B cell (primary cell): ENCODE measurements around the gene PDZK1. TPM values are rescaled to one million over a fixed set of nuclear protein-coding genes. Genes with fewer than 3 reads are reported as not detected.

Experiments used
- ATAC-seq: fragments of 200-7000 bp; cut with Tn5 transposase; one replicate; pipeline ENCODE4 v1.10.0; 2021; ENCODE audit warnings: low read depth, mild to moderate bottlenecking, moderate number of reproducible peaks, moderate library complexity
- CTCF ChIA-PET: fragments of 350-600 bp; sonication (Branson Sonifier 250); formaldehyde crosslinking; loops from one replicate; lab custom pipeline; 2021; ENCODE audit warnings: antibody characterized with exemption, inconsistent platforms; lab: Charles Lee
- POLR2A ChIA-PET: fragments of 350-600 bp; sonication (Branson Sonifier 250); formaldehyde crosslinking; loops from one replicate; lab custom pipeline; 2021; ENCODE audit warnings: antibody characterized with exemption; lab: Charles Lee
- DNase-seq: peaks from one replicate; pipeline ENCODE4 v3.0.0; 2013
- H2AFZ ChIP-seq: 2 replicates; pipeline ENCODE4 v1.6.1; 2012; ENCODE audit warnings: mild to moderate bottlenecking, low read depth, low read length; ENCODE audit not compliant: insufficient read depth, poor library complexity, severe bottlenecking
- H3K27ac ChIP-seq, 2 donors: 1 replicate in 1 of 2; 2 replicates in 1 of 2; pipeline ENCODE4 v1.5.1; 2012 to 2013; ENCODE audit warnings: low read length in 2 of 2, mild to moderate bottlenecking in 2 of 2, moderate library complexity in 1 of 2
- H3K27me3 ChIP-seq, 4 experiments: fragments of 200-600 bp in 1 of 4; sonication (generic) in 1 of 4; replicated peaks in 1 of 4; 1 replicate in 2 of 4; 2 replicates in 2 of 4; pipeline versions ENCODE4 v1.6.1 to v1.7.0; 2013 to 2016; ENCODE audit warnings: low read length in 3 of 4, mild to moderate bottlenecking in 2 of 4, mixed read lengths in 1 of 4, moderate library complexity in 1 of 4; ENCODE audit not compliant: insufficient read depth in 4 of 4, control insufficient read depth in 3 of 4; ENCODE audit errors: control extremely low read depth in 1 of 4
- H3K36me3 ChIP-seq, 2 experiments: replicated peaks in 1 of 2; 1 replicate in 1 of 2; 2 replicates in 1 of 2; pipeline versions ENCODE4 v1.6.1 to v1.7.1; 2013; ENCODE audit warnings: low read length in 1 of 2; ENCODE audit not compliant: insufficient read depth in 2 of 2, control insufficient read depth in 1 of 2; ENCODE audit errors: control extremely low read depth in 1 of 2, extremely low read depth in 1 of 2
- H3K4me1 ChIP-seq, 2 donors: fragments of 200-600 bp in 1 of 2; sonication (generic) in 1 of 2; 1 replicate in 1 of 2; 2 replicates in 1 of 2; pipeline versions ENCODE4 v1.5.1 to v1.6.1; 2013 to 2017; ENCODE audit warnings: low read length in 2 of 2; ENCODE audit not compliant: control insufficient read depth in 2 of 2, insufficient read depth in 2 of 2
- H3K4me2 ChIP-seq: replicated peaks from 2 replicates; pipeline ENCODE3; 2012; ENCODE audit warnings: mild to moderate bottlenecking, low read depth, low read length; ENCODE audit not compliant: poor library complexity, severe bottlenecking
- H3K4me3 ChIP-seq, 5 experiments: fragments of 200-600 bp in 1 of 5; sonication (generic) in 1 of 5; 1 replicate in 3 of 5; 2 replicates in 2 of 5; pipeline versions ENCODE4 v1.5.1 to v1.7.0; 2011 to 2016; ENCODE audit warnings: low read length in 4 of 5, mild to moderate bottlenecking in 4 of 5, low read depth in 2 of 5, control low read depth in 1 of 5, moderate library complexity in 1 of 5; ENCODE audit not compliant: insufficient read depth in 1 of 5; ENCODE audit errors: control extremely low read depth in 1 of 5, extremely low read depth in 1 of 5
- H3K79me2 ChIP-seq: fragments of 200-600 bp; sonication (generic); one replicate; pipeline ENCODE4 v1.6.0; 2016; ENCODE audit warnings: low read length; ENCODE audit not compliant: control insufficient read depth, insufficient read depth
- H3K9ac ChIP-seq: fragments of 200-600 bp; sonication (generic); 2 replicates; pipeline ENCODE4 v1.6.1; 2017; ENCODE audit warnings: mild to moderate bottlenecking, low read length, moderate library complexity
- H3K9me3 ChIP-seq, 3 donors: one replicate each; pipeline versions ENCODE4 v1.6.1 to v1.7.1; 2013; ENCODE audit warnings: low read length in 2 of 3; ENCODE audit not compliant: control insufficient read depth in 2 of 3, insufficient read depth in 1 of 3; ENCODE audit errors: control extremely low read depth in 1 of 3
- H4K20me1 ChIP-seq: 2 replicates; pipeline ENCODE4 v1.6.0; 2012; ENCODE audit warnings: mild to moderate bottlenecking, low read length; ENCODE audit not compliant: insufficient read depth, control insufficient read depth, poor library complexity, severe bottlenecking
- H3K27ac Mint-ChIP-seq: one replicate; pipeline ENCODE4 v1.8.0; 2021; ENCODE audit warnings: mixed read lengths
- H3K27me3 Mint-ChIP-seq: one replicate; pipeline ENCODE4 v1.8.0; 2021; ENCODE audit warnings: mixed read lengths
- H3K4me1 Mint-ChIP-seq: one replicate; pipeline ENCODE4 v1.8.0; 2021; ENCODE audit warnings: mixed read lengths
- H3K4me3 Mint-ChIP-seq: one replicate; pipeline ENCODE4 v1.8.0; 2021; ENCODE audit warnings: mixed read lengths
- H3K9me3 Mint-ChIP-seq: one replicate; pipeline ENCODE4 v1.8.0; 2022; ENCODE audit warnings: mixed read lengths; ENCODE audit not compliant: insufficient read depth
- EZH2 ChIP-seq: IDR thresholded peaks from 2 replicates; pipeline ENCODE4 v1.6.1; 2012; ENCODE audit warnings: borderline replicate concordance, low read depth, mild to moderate bottlenecking, moderate library complexity, low read length; ENCODE audit not compliant: insufficient read depth, poor library complexity, severe bottlenecking
- WGBS: methylation state at CpG from one replicate; pipeline ENCODE4 v1.1.5; 2013; ENCODE audit warnings: missing lambda C conversion rate; ENCODE audit not compliant: insufficient coverage; 5-methylcytosine and 5-hydroxymethylcytosine counted together
- intact Hi-C: fragments of 100-400 bp; cut with micrococcal nuclease; formaldehyde crosslinking; loops from one replicate; pipeline ENCODE4 v1.10.0; 2022
- polyA plus RNA-seq: library from polyadenylated mRNA; depleted of rRNA; stranded (reverse); fragments of >200 nt; gene quantifications from 2 replicates; pipeline ENCODE4 v1.2.3, GENCODE V29; 2012
- total RNA-seq, 2 donors: library from RNA; stranded (reverse); fragments of 120-200 nt in 1 of 2; gene quantifications; 1 replicate in 1 of 2; 2 replicates in 1 of 2; pipeline versions ENCODE4 v1.2.3 to v1.2.4, GENCODE V29; 2013 to 2022
- TF ChIP-seq, protein P1 (sequence below): fragments of 200-600 bp; IDR thresholded peaks from one replicate; pipeline ENCODE4 v1.8.0; 2022; ENCODE audit warnings: antibody characterized with exemption, mild to moderate bottlenecking

The PDZK1 gene
- total and polyA plus RNA-seq, 2 donors (not counting 1 experiment from before 2014, with no cell fraction given), result 0.34 TPM; not detected in 1

DNA sequence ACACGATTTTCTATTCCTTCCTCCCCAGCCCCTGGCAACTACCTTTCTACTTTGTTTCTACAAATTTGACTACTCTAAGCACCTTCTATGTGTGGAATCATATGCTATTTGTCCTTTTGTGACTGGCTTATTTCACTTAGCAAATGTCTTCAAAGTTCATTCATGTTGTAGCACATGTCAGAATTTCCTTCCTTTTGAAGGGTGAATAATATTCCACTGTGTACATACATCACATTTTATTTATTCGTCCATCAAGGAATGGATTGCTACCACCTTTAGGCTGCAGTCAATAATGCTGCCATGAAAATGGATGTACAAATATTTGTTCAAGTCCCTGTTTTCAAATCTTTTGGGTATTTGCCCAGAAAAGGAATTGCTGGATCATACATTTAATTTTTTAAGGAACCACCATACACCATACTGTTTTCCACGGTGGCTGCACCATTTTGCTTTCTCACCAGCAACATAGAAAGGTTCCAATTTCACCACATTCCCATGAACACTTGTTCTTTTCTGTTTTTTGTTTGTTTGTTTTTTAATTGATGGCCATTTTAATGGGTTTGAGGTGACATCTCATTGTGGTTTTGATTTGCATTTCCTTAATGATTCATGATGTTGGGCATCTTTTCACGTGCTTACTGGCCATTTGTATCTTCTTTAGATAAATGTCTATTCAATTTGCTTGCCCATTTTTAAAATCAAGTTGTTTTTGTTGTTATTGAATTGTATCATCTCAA, 3.3 kb upstream of the PDZK1 start:
- H3K9ac ChIP-seq, result no peak overlapping the region
- H3K9me3 Mint-ChIP-seq, result no peaks in the 10 kb centered on the region
- TF ChIP-seq, protein P1, sequence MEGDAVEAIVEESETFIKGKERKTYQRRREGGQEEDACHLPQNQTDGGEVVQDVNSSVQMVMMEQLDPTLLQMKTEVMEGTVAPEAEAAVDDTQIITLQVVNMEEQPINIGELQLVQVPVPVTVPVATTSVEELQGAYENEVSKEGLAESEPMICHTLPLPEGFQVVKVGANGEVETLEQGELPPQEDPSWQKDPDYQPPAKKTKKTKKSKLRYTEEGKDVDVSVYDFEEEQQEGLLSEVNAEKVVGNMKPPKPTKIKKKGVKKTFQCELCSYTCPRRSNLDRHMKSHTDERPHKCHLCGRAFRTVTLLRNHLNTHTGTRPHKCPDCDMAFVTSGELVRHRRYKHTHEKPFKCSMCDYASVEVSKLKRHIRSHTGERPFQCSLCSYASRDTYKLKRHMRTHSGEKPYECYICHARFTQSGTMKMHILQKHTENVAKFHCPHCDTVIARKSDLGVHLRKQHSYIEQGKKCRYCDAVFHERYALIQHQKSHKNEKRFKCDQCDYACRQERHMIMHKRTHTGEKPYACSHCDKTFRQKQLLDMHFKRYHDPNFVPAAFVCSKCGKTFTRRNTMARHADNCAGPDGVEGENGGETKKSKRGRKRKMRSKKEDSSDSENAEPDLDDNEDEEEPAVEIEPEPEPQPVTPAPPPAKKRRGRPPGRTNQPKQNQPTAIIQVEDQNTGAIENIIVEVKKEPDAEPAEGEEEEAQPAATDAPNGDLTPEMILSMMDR, result no peak
- no peak for TF ChIP-seq EZH2
- no peak overlapping the region for H3K4me3 ChIP-seq
- POLR2A ChIA-PET, result no interaction called here
- CTCF ChIA-PET, result interaction anchor here (1.0 to 1.3 kb wide), 2 partner anchors 10 kb away, joined by 3 read pairs; no protein-coding TSS in a partner anchor
- H3K27me3 ChIP-seq, result no peaks in the 10 kb centered on the region
- H3K27me3 Mint-ChIP-seq, result no peaks in the 10 kb centered on the region
- no peak overlapping the region for H2AFZ ChIP-seq
- no peaks in the 10 kb centered on the region for H3K9me3 ChIP-seq
- no peak for DNase-seq
- no peaks in the 10 kb centered on the region for H4K20me1 ChIP-seq
- intact Hi-C loops, result no loop called here
- no peaks in the 10 kb centered on the region for H3K4me1 Mint-ChIP-seq
- no peak overlapping the region for H3K27ac ChIP-seq
- no peak overlapping the region for H3K4me2 ChIP-seq
- WGBS, result 100% methylated on average over 1 of the region's 4 CpGs
- no peak overlapping the region for H3K4me3 Mint-ChIP-seq
- no peaks in the 10 kb centered on the region for H3K79me2 ChIP-seq
- no peak overlapping the region for H3K27ac Mint-ChIP-seq
- no peak for ATAC-seq
- H3K4me1 ChIP-seq, result no peaks in the 10 kb centered on the region
- H3K36me3 ChIP-seq, result no peaks in the 10 kb centered on the region

DNA sequence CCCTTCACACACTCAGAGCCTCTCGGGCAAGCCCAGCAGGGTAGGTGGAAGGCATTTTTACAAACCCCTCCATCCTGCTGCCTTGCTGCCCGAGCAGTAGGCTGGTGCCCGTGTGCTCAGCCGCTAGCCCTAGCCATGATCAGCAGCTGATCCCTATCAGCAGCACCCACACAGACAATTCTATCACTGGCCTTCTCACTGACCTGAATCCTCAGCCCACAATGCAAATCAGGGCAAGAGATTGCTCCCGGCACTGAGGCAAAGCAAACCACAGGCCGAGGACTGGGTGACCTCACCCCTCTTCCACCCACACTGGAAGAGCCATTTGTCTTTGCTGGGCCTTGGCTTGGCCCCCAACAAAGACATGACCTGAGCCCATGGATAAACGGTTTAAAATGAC, 895 bp upstream of the PDZK1 start:
- no peak for ATAC-seq

More for the DNA sequence above, 895 bp upstream of the PDZK1 start:
- POLR2A ChIA-PET, result no interaction called here
- no peak for DNase-seq
- Mint-ChIP-seq H3K27me3 (peaks cover 4% of the 10 kb centered on the region), H3K4me3 (no peak overlapping the region), H3K9me3 (no peaks in the 10 kb centered on the region), H3K4me1 (no peaks in the 10 kb centered on the region), H3K27ac (no peak overlapping the region)
- CTCF ChIA-PET, result interaction anchor here (2.4 kb wide), 1 partner anchor 13 kb away, joined by 6 read pairs; no protein-coding TSS in a partner anchor
- no peaks in the 10 kb centered on the region for H3K9me3 ChIP-seq
- WGBS, result 67% methylated on average over 6 of the region's 7 CpGs
- no peaks in the 10 kb centered on the region for H4K20me1 ChIP-seq
- no peaks in the 10 kb centered on the region for H3K79me2 ChIP-seq
- no peak overlapping the region for H3K9ac ChIP-seq
- H3K4me2 ChIP-seq, result no peak overlapping the region
- H3K4me1 ChIP-seq, result no peaks in the 10 kb centered on the region
- TF ChIP-seq, protein P1, result no peak
- no peak for TF ChIP-seq EZH2
- no peak overlapping the region for H3K27ac ChIP-seq
- intact Hi-C loops, result no loop called here
- H3K27me3 ChIP-seq, result no peaks in the 10 kb centered on the region
- no peak overlapping the region for H3K4me3 ChIP-seq
- H2AFZ ChIP-seq, result no peak overlapping the region
- no peaks in the 10 kb centered on the region for H3K36me3 ChIP-seq
